Activated CD4-positive, alpha-beta T cell treated with anti-CD3 and anti-CD28 coated beads, Interleukin-2, amount 50 U/mL, for 24 hours (primary cell): Measurements from ENCODE around the gene TMEM258.

ENCODE experiments used
- DNase-seq, 2 donors: peaks; one replicate each; pipeline ENCODE4 v3.0.0-alpha.2; 2020; ENCODE audit warnings: low read depth in 1 of 2, low spot score in 1 of 2

TMEM258 gene

GRCh38 chr11:61744609-61745156 is 47.7 kb downstream of the TMEM258 start:
- DNase-seq = no peak

GRCh38 chr11:61744181-61744580 is 48.2 kb downstream of the TMEM258 start:
- no peak for DNase-seq

- no peak for DNase-seq
These were observed 48.8 kb downstream of the TMEM258 start for GRCh38 chr11:61743486-61744095.

- no peak for DNase-seq
These were observed 50.0 kb downstream of the TMEM258 start for GRCh38 chr11:61742391-61742790.

- no peak for DNase-seq
These were observed 52.4 kb downstream of the TMEM258 start for GRCh38 chr11:61739966-61740365.

GRCh38 chr11:61739413-61739812 is 53.0 kb downstream of the TMEM258 start:
- DNase-seq = no peak
